NCI-H187 (cell line): ENCODE measurements around the gene CA12.

Source experiments
- DNase-seq, 2 experiments: peaks; one replicate each; lab custom pipeline; 2025; lab: John Stamatoyannopoulos, UW

The CA12 gene

GRCh38 chr15:63306492-63307073 is 75.1 kb downstream of the CA12 start:
- DNase-seq, result no peak

- DNase-seq, result no peak
Measured at GRCh38 chr15:63305260-63305659, 76.4 kb downstream of the CA12 start.

- no peak for DNase-seq
Measured at GRCh38 chr15:63301088-63301487, 80.6 kb downstream of the CA12 start.

- DNase-seq, result no peak
Measured at GRCh38 chr15:63299943-63300575, 81.6 kb downstream of the CA12 start.

GRCh38 chr15:63296195-63296594 is 85.5 kb downstream of the CA12 start:
- DNase-seq, result no peak

- DNase-seq, result no peak
Measured at GRCh38 chr15:63295341-63295740, 86.3 kb downstream of the CA12 start.

GRCh38 chr15:63294359-63294758 is 87.3 kb downstream of the CA12 start:
- no peak for DNase-seq

GRCh38 chr15:63292771-63293170 is 88.9 kb downstream of the CA12 start:
- no peak for DNase-seq

- no peak for DNase-seq
Measured at GRCh38 chr15:63292241-63292640, 89.4 kb downstream of the CA12 start.

GRCh38 chr15:63291507-63291906 is 90.1 kb downstream of the CA12 start:
- no peak for DNase-seq

- DNase-seq, result no peak
Measured at GRCh38 chr15:63288778-63289378, 92.8 kb downstream of the CA12 start.

- DNase-seq, result no peak
Measured at GRCh38 chr15:63288342-63288741, 93.3 kb downstream of the CA12 start.

GRCh38 chr15:63287109-63287508 is 94.5 kb downstream of the CA12 start:
- no peak for DNase-seq

- DNase-seq, result no peak
Measured at GRCh38 chr15:63284335-63284734, 97.3 kb downstream of the CA12 start.

GRCh38 chr15:63283126-63283525 is 98.5 kb downstream of the CA12 start:
- no peak for DNase-seq

- DNase-seq, result no peak
Measured at GRCh38 chr15:63277893-63278456, 103.7 kb downstream of the CA12 start.

GRCh38 chr15:63277038-63277892 is 104.4 kb downstream of the CA12 start, which contains the start of gene APH1B:
Gene APH1B, plus strand, starts transcription at chr15:63277605. Its CDS starts 19 bp downstream, at chr15:63277624.
- peak in 1 of 2 experiments; percentile 44 for DNase-seq

GRCh38 chr15:63276342-63277037 is 105.2 kb downstream of the CA12 start:
- DNase-seq, result no peak

GRCh38 chr15:63274427-63274826 is 107.2 kb downstream of the CA12 start:
- DNase-seq, result no peak
